Measurements from ENCODE around the gene DNMT3A. TPM values are rescaled to one million over a fixed set of nuclear protein-coding genes. Genes with fewer than 3 reads are reported as not detected.

DNMT3A gene
- total RNA-seq, 1 experiment from 2014 or later = 215 TPM

DNA sequence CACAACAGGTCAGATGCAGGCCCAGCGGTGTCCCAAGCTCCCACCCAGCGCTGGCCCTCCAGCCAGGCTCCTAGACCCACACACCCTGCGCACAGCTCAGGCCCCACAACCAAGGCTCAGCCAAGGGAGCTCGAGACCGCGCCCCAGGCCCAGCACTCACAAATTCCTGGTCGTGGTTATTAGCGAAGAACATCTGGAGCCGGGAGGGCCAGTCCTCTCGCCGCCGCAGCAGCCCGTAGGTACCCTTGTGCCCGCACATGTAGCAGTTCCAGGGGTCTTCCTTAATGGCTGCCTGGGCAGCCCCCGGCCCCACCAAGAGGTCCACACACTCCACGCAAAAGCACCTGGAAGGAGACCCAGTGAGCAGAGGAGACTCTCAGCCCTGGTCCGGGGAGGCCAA, 97.7 kb downstream of the DNMT3A start:
- H3T11ph ChIP-seq (ENCODE audit: low read length) = no peak overlapping the region
- no peak overlapping the region for H3K23ac ChIP-seq (ENCODE audit: insufficient read length, low read depth, low read length)
- H3K18ac ChIP-seq (ENCODE audit: insufficient read length, low read depth, low read length) = no peak overlapping the region
- H3K14ac ChIP-seq (ENCODE audit: insufficient read depth, low read length) = no peak overlapping the region
- H3K79me2 ChIP-seq (ENCODE audit: insufficient read depth, low read length) = peaks cover under 1% of the 10 kb centered on the region; the same call in 1 of the 2 replicates
- no peak overlapping the region for H2BK20ac ChIP-seq (ENCODE audit: low read depth, low read length, poor library complexity, severe bottlenecking)
- no peaks in the 10 kb centered on the region for H3K4me1 ChIP-seq (ENCODE audit: insufficient read depth, low read length)
- H3K56ac ChIP-seq (ENCODE audit: insufficient read length, low read depth, low read length) = no peak overlapping the region
- Mint-ChIP-seq H3K9me3 (no peaks in the 10 kb centered on the region), H3K36me3 (ENCODE audit: insufficient read depth in 1 of 3, low read depth in 3 of 3) (peaks cover 74 to 97% (median 96%) of the 10 kb centered on the region in 3 experiments), H3K4me1 (peaks cover 5% of the 10 kb centered on the region in 2 experiments), H3K27ac (no peak overlapping the region; a peak in 1 of 7 replicates), H3K27me3 (ENCODE audit: low read depth) (no peaks in the 10 kb centered on the region), H3K4me3 (no peak overlapping the region)
- no peak overlapping the region for H2BK12ac ChIP-seq (ENCODE audit: insufficient read length, low read depth, low read length)
- H2BK15ac ChIP-seq (ENCODE audit: low read depth, low read length) = no peak overlapping the region
- DNase-seq = no peak
- H2BK120ac ChIP-seq (ENCODE audit: low read depth, low read length, poor library complexity, severe bottlenecking) = no peak overlapping the region
- H3K4me2 ChIP-seq (ENCODE audit: insufficient read depth, insufficient read length, low read length) = no peak overlapping the region
- no peak overlapping the region for H2BK5ac ChIP-seq (ENCODE audit: insufficient read length, low read length)
- no peak overlapping the region for H3K9ac ChIP-seq (ENCODE audit: extremely low read depth, insufficient read length, low read length)
- no peak overlapping the region for H4K5ac ChIP-seq (ENCODE audit: insufficient read length, low read depth, low read length)
- no peak overlapping the region for H3K4ac ChIP-seq (ENCODE audit: low read depth, low read length)
- no peak overlapping the region for H2AK5ac ChIP-seq (ENCODE audit: insufficient read length, low read length)
- H3K27me3 ChIP-seq (ENCODE audit: insufficient read depth, low read length) = no peaks in the 10 kb centered on the region
- no peak overlapping the region for H2AFZ ChIP-seq (ENCODE audit: low read length)
- H4K8ac ChIP-seq (replicated peaks; ENCODE audit: insufficient read length, low read depth, low read length) = no peak overlapping the region
- no CpG with 5 or more reads among the region's 17 CpGs for WGBS (ENCODE audit: extremely low coverage, insufficient read length, low lambda C conversion rate)
- TF ChIP-seq, protein P1, sequence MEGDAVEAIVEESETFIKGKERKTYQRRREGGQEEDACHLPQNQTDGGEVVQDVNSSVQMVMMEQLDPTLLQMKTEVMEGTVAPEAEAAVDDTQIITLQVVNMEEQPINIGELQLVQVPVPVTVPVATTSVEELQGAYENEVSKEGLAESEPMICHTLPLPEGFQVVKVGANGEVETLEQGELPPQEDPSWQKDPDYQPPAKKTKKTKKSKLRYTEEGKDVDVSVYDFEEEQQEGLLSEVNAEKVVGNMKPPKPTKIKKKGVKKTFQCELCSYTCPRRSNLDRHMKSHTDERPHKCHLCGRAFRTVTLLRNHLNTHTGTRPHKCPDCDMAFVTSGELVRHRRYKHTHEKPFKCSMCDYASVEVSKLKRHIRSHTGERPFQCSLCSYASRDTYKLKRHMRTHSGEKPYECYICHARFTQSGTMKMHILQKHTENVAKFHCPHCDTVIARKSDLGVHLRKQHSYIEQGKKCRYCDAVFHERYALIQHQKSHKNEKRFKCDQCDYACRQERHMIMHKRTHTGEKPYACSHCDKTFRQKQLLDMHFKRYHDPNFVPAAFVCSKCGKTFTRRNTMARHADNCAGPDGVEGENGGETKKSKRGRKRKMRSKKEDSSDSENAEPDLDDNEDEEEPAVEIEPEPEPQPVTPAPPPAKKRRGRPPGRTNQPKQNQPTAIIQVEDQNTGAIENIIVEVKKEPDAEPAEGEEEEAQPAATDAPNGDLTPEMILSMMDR (conservative IDR thresholded peaks at IDR 0.05) = no peak
- no peaks in the 10 kb centered on the region for H3K9me3 ChIP-seq (ENCODE audit: control insufficient read depth, low read depth, low read length)
- no peaks in the 10 kb centered on the region for H3K23me2 ChIP-seq (ENCODE audit: insufficient read length, low read depth, low read length, poor library complexity, severe bottlenecking)
- H3K79me1 ChIP-seq (ENCODE audit: insufficient read depth, low read depth, low read length, poor library complexity, severe bottlenecking) = peaks cover under 1% of the 10 kb centered on the region
- no peaks in the 10 kb centered on the region for H4K20me1 ChIP-seq (ENCODE audit: control insufficient read depth, insufficient read depth, insufficient read length)
- H3K27ac ChIP-seq (ENCODE audit: insufficient read length, low read depth, low read length) = no peak overlapping the region
- H4K91ac ChIP-seq (ENCODE audit: insufficient read length, low read depth, low read length) = no peak overlapping the region

Data from H9 (cell line).